Muscle of leg (tissue), 11 donors: ENCODE data around the gene PLEKHH1. TPM values are rescaled to one million over a fixed set of nuclear protein-coding genes. Genes with fewer than 3 reads are reported as not detected.
A peak's percentile ranks its signal among the peaks of the same experiment; 100 is the strongest.
"Not testable (repeated sequence)": the region's sequence is repeated elsewhere in the genome, so short reads cannot be mapped to it uniquely, and the experiment has no call there.

Experiments used
- DNase-seq: peaks from one replicate; pipeline ENCODE4 v3.0.0; 2013
- H3K27ac ChIP-seq: one replicate; pipeline ENCODE4 v1.5.1; 2013; ENCODE audit warnings: mild to moderate bottlenecking, low read length, control low read depth
- H3K27me3 ChIP-seq: one replicate; pipeline ENCODE4 v1.6.1; 2013; ENCODE audit warnings: low read length; ENCODE audit not compliant: control insufficient read depth, insufficient read depth
- H3K36me3 ChIP-seq: one replicate; pipeline ENCODE4 v1.6.1; 2013; ENCODE audit warnings: low read length; ENCODE audit not compliant: control insufficient read depth, insufficient read depth
- H3K4me1 ChIP-seq: one replicate; pipeline ENCODE4 v1.6.1; 2013; ENCODE audit warnings: low read length; ENCODE audit not compliant: control insufficient read depth, insufficient read depth
- H3K4me3 ChIP-seq: one replicate; pipeline ENCODE4 v1.5.1; 2013; ENCODE audit warnings: low read length, control low read depth
- H3K9me3 ChIP-seq: replicated peaks from 2 replicates; pipeline ENCODE4 v1.6.1; 2013; ENCODE audit warnings: low read depth, low read length; ENCODE audit not compliant: control insufficient read depth
- WGBS: methylation state at CpG from one replicate; pipeline ENCODE4 v1.1.5; 2013; ENCODE audit warnings: missing lambda C conversion rate; ENCODE audit not compliant: insufficient coverage; 5-methylcytosine and 5-hydroxymethylcytosine counted together
- polyA plus RNA-seq, 8 donors: library from polyadenylated mRNA; unstranded; fragments of 120-200 nt; gene quantifications; one replicate each; pipeline versions ENCODE4 v1.2.1 to v1.2.3, GENCODE V29; 2013; ENCODE audit warnings: inconsistent platforms in 1 of 8, low replicate concordance in 1 of 8; ENCODE audit not compliant: insufficient read length in 8 of 8, insufficient read depth in 1 of 8
- total RNA-seq: library from RNA; stranded (reverse); fragments of 120-200 nt; gene quantifications from one replicate; pipeline ENCODE4 v1.2.4, GENCODE V29; 2013

PLEKHH1 gene
- total and polyA plus RNA-seq, 9 donors, result 0.58 to 3.5 (median 1.3) TPM

DNA sequence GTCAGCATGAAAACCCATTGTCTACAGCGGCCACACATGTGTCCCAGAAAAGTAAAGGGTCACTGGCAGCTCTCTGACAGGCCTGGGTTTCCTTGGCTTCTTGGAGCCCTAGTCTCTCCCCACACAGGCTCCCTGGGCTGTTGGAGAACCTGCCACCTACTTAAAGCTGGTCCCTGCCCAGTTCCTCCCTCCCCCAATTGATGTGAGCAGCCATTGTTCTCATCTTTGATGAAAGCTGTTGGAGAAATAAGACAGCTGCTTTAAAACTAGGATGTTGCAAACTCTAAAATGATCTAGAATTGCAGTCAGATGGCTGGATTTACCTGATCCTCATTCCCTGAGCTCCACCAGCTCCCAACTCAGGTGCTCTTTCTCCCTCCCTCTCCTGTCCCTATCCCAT, 4.8 kb upstream of the PLEKHH1 start:
- H3K4me3 ChIP-seq, result no peak overlapping the region
- no peak overlapping the region for H3K27ac ChIP-seq
- no peak for DNase-seq
- no peaks in the 10 kb centered on the region for H3K9me3 ChIP-seq
- WGBS, result 100% methylated on average over 1 of the region's 1 CpG
- H3K4me1 ChIP-seq, result no peaks in the 10 kb centered on the region
- H3K36me3 ChIP-seq, result no peaks in the 10 kb centered on the region
- peaks cover 34% of the 10 kb centered on the region for H3K27me3 ChIP-seq

DNA sequence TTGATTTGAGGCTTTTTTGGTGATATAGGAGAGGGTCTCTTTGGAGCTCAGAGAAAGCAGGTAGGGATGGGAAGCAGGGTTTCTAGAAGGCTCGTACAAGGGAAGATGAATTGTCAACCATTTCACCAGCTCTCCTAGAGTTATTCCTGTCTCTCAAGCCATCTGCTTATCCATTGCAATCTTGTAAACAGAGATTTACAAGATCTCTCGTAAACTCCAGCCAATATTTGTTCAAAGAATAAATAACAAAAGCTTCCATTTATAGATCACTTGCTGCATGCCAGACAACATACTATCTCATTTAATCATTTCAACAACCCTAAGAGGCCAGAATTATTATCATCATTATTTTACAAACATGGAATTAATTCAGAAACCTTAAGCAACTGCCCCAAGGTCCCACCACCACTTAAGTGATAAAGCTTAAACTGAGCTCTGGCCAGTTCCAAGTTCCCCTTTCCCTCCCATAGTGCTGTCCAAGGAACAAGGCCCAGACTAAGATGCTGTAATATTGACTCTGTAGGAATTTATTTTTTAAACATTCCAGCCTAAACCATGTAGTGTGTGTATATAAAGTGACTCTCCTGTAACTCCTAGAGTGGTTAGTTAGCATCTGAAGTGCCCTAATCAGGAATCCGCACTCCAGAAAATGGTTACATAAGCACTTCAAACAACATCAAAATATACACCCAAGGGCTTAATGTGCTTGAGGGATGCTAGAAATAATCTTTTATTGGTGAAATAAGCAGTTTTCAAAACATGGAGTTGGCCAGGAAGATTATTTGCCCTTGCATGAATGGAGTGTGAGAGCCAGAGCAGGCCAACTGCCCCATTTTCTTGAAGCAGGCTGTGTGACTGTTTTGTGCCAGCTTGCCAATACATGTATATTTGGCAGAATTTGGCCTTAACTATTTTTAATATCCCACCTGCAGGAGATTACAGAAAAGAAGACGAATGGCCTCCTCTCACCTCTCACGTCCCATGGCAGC, 2.8 kb upstream of the PLEKHH1 start:
- DNase-seq, result no peak
- Histone ChIP-seq H3K27ac (no peak overlapping the region), H3K4me3 (no peak overlapping the region), H3K9me3 (no peaks in the 10 kb centered on the region), H3K27me3 (peaks cover 36% of the 10 kb centered on the region), H3K4me1 (peaks cover 5% of the 10 kb centered on the region), H3K36me3 (no peaks in the 10 kb centered on the region)
- WGBS, result 85% methylated on average over 2 of the region's 5 CpGs

DNA sequence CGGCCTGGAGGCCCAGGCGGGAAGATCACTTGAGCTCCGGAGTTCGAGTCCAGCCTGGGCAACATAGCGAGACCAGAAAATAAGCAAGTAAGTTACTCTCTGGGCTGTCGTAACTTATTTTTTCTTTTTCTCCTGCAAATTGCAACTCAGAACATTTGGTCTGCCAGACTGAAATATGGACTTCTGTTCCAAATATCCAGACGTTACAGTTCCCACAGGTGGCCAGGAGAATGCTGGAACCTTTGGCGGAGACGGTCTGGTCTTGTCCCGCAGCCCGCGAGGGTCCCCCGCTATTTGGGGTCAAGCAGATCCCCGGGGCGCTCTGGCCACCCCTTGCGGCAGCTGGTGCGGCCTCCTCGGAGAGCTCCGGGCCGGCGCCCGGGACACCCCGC, 488 bp upstream of the PLEKHH1 start:
- Histone ChIP-seq H3K4me1 (peaks cover 5% of the 10 kb centered on the region), H3K4me3 (peak overlapping the region; percentile 47), H3K27me3 (peaks cover 31% of the 10 kb centered on the region), H3K27ac (no peak overlapping the region), H3K36me3 (no peaks in the 10 kb centered on the region), H3K9me3 (no peaks in the 10 kb centered on the region)
- 11% methylated on average over 23 of the region's 23 CpGs for whole genome bisulfite sequencing
- no peak for DNase-seq

DNA sequence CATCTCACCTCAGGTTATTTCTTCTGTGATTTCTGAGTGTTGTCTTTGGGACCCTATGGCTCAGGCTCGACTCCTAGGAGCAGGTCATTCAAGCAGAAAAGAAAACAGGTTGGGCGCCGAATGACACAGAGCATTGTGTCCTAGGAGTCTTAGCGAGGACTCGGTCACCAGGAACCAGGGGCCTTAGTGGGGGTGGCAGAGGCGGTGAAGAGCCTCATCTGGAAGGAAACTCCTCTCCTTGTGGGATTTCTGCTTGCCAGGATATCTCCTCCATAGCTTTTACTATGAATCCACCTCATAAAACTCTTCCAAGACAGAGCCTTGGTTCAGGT, 630 bp downstream of the PLEKHH1 start:
- Histone ChIP-seq H3K4me3 (peak overlapping the region; percentile 47), H3K36me3 (no peaks in the 10 kb centered on the region), H3K9me3 (no peaks in the 10 kb centered on the region), H3K27ac (no peak overlapping the region), H3K4me1 (peaks cover 5% of the 10 kb centered on the region), H3K27me3 (peaks cover 29% of the 10 kb centered on the region)
- DNase-seq, result no peak
- 0% methylated on average over 3 of the region's 6 CpGs for WGBS

DNA sequence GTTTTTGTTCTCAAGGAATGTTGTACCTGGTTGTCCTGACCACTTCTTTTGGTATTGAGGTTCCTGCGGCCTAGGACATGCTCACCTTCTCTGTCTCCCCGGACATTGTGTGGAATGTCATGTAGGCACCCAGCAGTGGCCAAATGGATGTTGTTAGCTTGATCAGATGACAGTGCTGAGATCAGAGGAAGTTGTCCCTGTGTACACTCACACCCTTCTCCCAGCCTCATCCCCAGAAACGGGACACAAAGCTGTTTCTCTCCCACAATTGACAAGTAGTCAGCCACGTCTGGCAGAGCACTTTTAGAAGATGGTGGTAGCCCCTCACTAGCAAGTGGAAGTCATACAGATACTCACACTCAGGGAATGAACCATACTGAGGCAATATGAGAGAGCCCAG, 3.0 kb downstream of the PLEKHH1 start:
- Histone ChIP-seq H3K4me3 (no peak overlapping the region), H3K9me3 (no peaks in the 10 kb centered on the region), H3K4me1 (peaks cover 5% of the 10 kb centered on the region), H3K27me3 (peaks cover 21% of the 10 kb centered on the region), H3K27ac (no peak overlapping the region), H3K36me3 (no peaks in the 10 kb centered on the region)
- DNase-seq, result no peak
- WGBS, result 50% methylated on average over 1 of the region's 4 CpGs

DNA sequence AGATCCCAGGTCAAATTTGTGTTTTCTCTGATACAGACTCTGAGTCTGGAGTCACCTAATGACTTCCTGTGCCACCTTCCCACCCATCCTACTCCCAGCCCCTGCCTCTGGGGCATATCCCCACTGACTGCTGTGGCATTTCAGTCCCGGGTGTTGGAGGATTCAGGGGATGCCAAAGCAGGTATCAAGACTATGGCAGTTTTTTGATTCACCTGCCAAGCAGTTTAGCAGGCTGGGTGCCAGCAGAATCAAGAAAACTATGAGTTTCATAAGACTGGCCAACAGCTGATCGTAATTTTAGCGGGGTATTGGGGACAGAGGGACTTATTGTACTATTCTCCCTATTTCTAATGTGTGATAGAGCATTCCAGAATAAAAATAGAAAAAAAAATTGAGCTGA, 4.6 kb downstream of the PLEKHH1 start:
- H3K27ac ChIP-seq, result no peak overlapping the region
- H3K4me1 ChIP-seq, result peaks cover 5% of the 10 kb centered on the region
- no peaks in the 10 kb centered on the region for H3K9me3 ChIP-seq
- peaks cover 25% of the 10 kb centered on the region for H3K27me3 ChIP-seq
- no peak overlapping the region for H3K4me3 ChIP-seq
- WGBS, result 80% methylated on average over 1 of the region's 3 CpGs
- no peak for DNase-seq
- no peaks in the 10 kb centered on the region for H3K36me3 ChIP-seq

DNA sequence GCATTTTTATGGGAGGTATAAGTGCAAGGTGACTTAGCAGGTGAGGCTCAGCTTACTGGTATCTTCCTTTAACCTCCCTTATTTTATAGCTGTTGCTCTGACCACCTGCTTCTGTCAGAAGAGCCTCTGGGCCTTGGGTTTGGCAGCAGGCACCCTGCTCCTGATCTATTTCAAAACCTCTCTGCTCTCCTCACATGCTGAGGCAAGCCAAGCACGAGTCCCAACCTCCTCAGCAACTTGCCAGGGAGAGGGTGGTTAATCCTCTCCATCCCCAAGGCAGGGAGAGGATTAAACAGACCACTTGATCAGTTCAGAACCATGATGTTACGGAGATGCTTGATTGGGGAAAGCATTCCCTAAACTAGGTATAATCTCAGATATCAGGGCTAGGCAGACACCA, 5.4 kb downstream of the PLEKHH1 start:
- H3K27me3 ChIP-seq, result peaks cover 23% of the 10 kb centered on the region
- no peak overlapping the region for H3K4me3 ChIP-seq
- DNase-seq, result no peak
- H3K27ac ChIP-seq, result no peak overlapping the region
- no CpG with 5 or more reads among the region's 2 CpGs for WGBS
- no peaks in the 10 kb centered on the region for H3K9me3 ChIP-seq
- no peaks in the 10 kb centered on the region for H3K36me3 ChIP-seq
- peaks cover 3% of the 10 kb centered on the region for H3K4me1 ChIP-seq

DNA sequence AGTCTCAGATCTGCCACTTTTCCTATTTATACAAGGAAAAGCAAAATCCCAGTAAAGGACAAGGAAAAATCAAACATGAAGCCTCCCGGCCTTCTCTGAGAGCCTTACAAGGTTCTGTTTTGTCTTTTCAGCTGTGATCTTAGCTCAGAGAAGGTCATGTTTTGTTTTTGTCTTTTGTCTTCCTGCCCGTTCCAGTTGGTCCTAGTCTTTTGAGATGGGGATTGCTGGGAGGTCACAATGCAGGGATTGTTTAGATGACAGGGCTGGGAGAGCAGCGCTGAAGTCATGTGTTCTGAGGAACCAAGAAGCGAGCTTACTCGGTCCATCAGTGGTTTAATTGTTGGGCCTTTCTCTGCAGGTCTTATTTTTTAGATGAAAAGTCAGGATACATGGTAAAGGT, 6.0 kb downstream of the PLEKHH1 start:
- Histone ChIP-seq H3K4me3 (no peak overlapping the region), H3K36me3 (no peaks in the 10 kb centered on the region), H3K27me3 (peaks cover 19% of the 10 kb centered on the region), H3K9me3 (no peaks in the 10 kb centered on the region), H3K4me1 (no peaks in the 10 kb centered on the region), H3K27ac (no peak overlapping the region)
- 77% methylated on average over 3 of the region's 5 CpGs for WGBS
- no peak for DNase-seq

DNA sequence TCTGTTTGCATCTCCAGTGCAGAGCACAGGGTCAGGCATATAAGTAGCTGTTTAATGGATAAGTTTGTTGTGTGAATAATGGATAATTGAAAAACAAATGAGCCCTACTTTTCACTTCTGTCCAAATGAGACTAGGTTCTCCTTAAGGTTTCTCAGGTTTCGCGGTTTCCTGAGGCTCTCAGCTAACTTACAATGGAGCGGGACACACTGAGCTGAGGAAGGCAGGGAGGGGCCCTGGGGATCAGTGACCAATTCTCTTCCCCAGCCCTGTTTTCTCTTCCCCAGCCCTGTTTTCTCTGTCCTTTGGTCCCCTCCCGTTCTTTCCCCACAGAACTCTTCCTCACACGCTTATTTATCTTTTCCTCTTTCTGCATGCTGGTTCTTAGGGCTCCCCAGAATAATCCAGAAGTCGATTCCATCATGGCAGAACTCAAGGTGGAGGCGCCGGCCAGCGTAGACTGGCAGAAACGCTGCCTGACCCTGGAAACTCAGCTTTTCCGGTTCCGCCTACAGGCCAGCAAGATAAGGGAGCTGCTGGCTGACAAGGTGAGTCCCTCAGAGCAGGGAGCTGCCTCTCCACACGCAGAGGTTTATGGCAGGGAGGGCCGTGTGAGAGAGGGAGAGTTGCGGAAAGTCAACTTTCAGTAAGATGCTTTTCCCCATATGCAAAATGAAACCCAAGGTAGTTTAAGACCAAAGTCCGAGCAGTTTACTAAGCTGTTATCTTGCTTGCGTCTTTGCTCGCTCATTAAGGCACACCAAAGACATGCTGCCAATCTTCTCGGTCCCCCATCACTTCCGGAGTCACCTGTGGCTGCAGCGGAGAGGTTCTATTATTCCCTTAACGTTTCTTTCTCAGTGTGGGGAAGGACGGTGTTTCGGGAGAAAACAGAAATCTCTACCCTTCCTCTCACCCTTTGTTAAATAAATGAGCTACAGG, 8.6 kb downstream of the PLEKHH1 start:
- Histone ChIP-seq H3K9me3 (no peaks in the 10 kb centered on the region), H3K27ac (no peak overlapping the region), H3K4me3 (no peak overlapping the region), H3K4me1 (no peaks in the 10 kb centered on the region), H3K27me3 (peaks cover 15% of the 10 kb centered on the region), H3K36me3 (no peaks in the 10 kb centered on the region)
- 30% methylated on average over 13 of the region's 24 CpGs for WGBS
- no peak for DNase-seq

DNA sequence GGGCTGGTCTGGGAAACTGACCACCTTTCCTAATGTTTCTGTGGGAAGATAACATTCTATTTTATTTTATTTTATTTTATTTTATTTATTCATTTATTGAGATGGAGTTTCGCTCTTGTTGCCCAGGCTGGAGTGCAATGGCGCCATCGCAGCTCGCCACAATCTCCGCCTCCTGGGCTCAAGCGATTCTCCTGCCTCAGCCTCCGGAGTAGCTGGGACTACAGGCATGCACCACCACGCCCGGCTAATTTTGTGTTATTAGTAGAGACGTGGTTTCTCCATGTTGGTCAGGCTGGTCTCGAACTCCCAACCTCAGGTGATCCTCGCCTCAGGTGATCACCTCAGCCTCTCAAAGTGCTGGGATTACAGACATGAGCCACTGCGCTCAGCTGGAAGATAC, 9.5 kb downstream of the PLEKHH1 start:
- H3K9me3 ChIP-seq, H3K36me3 ChIP-seq, H3K4me3 ChIP-seq, H3K27ac ChIP-seq, DNase-seq, H3K4me1 ChIP-seq: not testable (repeated sequence)
- 92% methylated on average over 11 of the region's 13 CpGs for WGBS
- H3K27me3 ChIP-seq, result peaks cover 11% of the 10 kb centered on the region
